ENCODE results near the gene RAB3C. TPM values are rescaled to one million over a fixed set of nuclear protein-coding genes. Genes with fewer than 3 reads are reported as not detected.

The RAB3C gene
- total and polyA plus RNA-seq, 10 donors: 0.06 to 2.0 (median 0.21) TPM; not detected in 2

DNA sequence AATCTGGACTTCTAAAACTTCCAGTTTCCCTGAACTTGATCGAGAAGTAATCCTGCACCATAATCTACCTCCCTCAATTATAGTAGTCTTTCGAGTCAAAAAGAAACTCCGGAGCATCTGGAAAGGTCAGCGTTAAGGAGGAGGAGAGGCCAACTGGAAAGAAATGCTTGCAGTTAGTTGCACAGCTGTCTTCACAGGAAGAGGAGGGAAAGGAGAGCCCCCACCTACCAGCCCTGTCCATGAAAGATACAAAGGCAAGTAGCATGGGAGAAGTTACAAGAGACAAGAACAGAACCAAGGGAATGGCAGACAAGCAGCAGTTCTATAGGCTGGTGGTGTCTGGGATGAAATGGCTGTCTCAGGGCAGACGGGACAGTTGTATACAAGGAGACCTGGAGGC, 170.6 kb downstream of the RAB3C start:
- H3K4me3 ChIP-seq: no peak overlapping the region
- H3K36me3 ChIP-seq: no peaks in the 10 kb centered on the region
- TF ChIP-seq POLR2AphosphoS5 (IDR thresholded peaks at IDR 0.05) (no peak), POLR2A (IDR thresholded peaks at IDR 0.05) (no peak)
- TF ChIP-seq, protein P1, sequence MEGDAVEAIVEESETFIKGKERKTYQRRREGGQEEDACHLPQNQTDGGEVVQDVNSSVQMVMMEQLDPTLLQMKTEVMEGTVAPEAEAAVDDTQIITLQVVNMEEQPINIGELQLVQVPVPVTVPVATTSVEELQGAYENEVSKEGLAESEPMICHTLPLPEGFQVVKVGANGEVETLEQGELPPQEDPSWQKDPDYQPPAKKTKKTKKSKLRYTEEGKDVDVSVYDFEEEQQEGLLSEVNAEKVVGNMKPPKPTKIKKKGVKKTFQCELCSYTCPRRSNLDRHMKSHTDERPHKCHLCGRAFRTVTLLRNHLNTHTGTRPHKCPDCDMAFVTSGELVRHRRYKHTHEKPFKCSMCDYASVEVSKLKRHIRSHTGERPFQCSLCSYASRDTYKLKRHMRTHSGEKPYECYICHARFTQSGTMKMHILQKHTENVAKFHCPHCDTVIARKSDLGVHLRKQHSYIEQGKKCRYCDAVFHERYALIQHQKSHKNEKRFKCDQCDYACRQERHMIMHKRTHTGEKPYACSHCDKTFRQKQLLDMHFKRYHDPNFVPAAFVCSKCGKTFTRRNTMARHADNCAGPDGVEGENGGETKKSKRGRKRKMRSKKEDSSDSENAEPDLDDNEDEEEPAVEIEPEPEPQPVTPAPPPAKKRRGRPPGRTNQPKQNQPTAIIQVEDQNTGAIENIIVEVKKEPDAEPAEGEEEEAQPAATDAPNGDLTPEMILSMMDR (IDR thresholded peaks at IDR 0.05 in 8 of 11, conservative IDR thresholded peaks at IDR 0.05 in 3 of 11): no peak
- H3K27me3 ChIP-seq (replicated peaks in 1 of 7): no peaks in the 10 kb centered on the region
- no peak for DNase-seq
- intact Hi-C loops (cut with DNase I; ENCODE audit: low total_unique reads): no loop called here
- no peak overlapping the region for H3K27ac ChIP-seq
- H3K9me3 ChIP-seq: no peaks in the 10 kb centered on the region
- H3K4me1 ChIP-seq: peaks cover 0 to 10% (median 0%) of the 10 kb centered on the region in 6 donors
- WGBS, 5 donors: 66 to 86% (median 77%) methylated on average over 5 of the region's 5 CpGs

DNA sequence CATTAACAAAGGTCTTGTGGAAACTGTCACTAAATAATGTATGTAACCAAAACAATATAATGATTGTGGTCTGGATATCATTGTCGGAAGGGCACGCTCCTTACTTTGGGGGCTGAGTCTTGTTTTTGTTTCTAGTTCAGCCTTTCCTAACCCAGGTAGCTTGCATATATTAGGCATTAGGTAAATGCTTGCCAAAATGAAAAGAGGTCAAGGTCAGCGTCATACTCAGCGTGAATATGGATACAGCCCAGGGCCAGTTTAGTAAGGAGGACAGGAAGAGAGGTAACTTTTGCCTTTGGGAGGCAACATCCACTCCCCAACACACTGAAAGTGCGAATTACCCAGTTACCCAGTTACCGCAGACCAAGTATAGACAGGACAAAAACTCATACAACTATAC, 171.4 kb downstream of the RAB3C start:
- intact Hi-C loops (cut with DNase I; ENCODE audit: low total_unique reads): no loop called here

DNA sequence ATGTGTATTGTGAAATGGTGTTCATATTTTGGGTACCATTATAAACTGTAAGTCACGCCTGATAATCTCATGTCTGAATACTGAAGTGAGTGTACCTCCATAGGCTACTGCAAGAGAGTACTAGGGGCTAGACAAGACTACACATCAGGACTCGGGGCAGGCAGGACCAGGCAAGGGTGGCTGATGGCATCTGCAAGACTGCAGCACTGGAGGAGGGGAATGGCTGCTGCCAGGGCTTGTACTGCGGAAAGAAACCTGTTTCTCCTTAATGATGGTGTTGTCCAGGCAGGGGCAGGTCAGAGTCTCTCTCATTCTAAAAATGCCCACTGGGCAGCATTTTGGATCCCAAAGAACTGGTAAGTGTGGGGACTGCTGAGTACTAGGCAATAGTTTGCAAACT, 172.5 kb downstream of the RAB3C start:
- 88 to 95% (median 92%) methylated on average over 3 of the region's 3 CpGs for WGBS, 5 donors
- intact Hi-C loops (cut with DNase I; ENCODE audit: low total_unique reads): no loop called here
- Histone ChIP-seq H3K4me1 (peaks cover 6 to 25% (median 15%) of the 10 kb centered on the region in 6 donors), H3K4me3 (no peak overlapping the region), H3K9me3 (no peaks in the 10 kb centered on the region), H3K27ac (no peak overlapping the region), H3K27me3 (replicated peaks in 1 of 7) (no peaks in the 10 kb centered on the region), H3K36me3 (no peaks in the 10 kb centered on the region)
- no peak for TF ChIP-seq POLR2A (IDR thresholded peaks at IDR 0.05)
- no peak for TF ChIP-seq POLR2AphosphoS5 (IDR thresholded peaks at IDR 0.05)
- TF ChIP-seq, protein P1 (IDR thresholded peaks at IDR 0.05 in 8 of 11, conservative IDR thresholded peaks at IDR 0.05 in 3 of 11): no peak
- DNase-seq: no peak

More for the DNA sequence above, 171.4 kb downstream of the RAB3C start:
- Histone ChIP-seq H3K4me1 (peaks cover 2 to 13% (median 4%) of the 10 kb centered on the region in 6 donors), H3K27ac (no peak overlapping the region), H3K4me3 (no peak overlapping the region), H3K36me3 (no peaks in the 10 kb centered on the region), H3K9me3 (no peaks in the 10 kb centered on the region), H3K27me3 (replicated peaks in 1 of 7) (no peaks in the 10 kb centered on the region)
- WGBS, 5 donors: 89 to 92% (median 90%) methylated on average over 6 of the region's 6 CpGs
- TF ChIP-seq, protein P1 (IDR thresholded peaks at IDR 0.05 in 8 of 11, conservative IDR thresholded peaks at IDR 0.05 in 3 of 11): no peak
- TF ChIP-seq POLR2AphosphoS5 (IDR thresholded peaks at IDR 0.05): no peak
- no peak for TF ChIP-seq POLR2A (IDR thresholded peaks at IDR 0.05)
- DNase-seq: no peak

DNA sequence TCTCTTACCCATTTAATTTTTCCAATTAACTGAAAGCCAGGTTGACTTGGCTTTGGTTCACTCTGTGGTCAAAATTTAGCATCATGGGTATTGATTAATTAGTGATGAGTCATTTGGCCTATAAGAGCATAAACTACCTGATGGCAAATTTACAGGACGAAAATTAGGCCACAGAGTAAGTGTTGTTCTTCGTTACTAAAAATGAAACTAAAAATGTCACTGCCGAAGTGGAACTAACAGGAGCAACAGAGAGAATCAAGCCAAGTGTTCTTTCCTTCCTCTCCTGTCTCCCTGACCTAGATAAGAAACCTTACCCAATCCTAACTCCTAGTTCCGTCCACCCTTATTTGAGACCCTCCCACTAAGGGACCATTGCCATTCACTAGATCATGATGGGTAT, 176.9 kb downstream of the RAB3C start:
- Histone ChIP-seq H3K27me3 (replicated peaks in 1 of 7) (no peaks in the 10 kb centered on the region), H3K36me3 (no peaks in the 10 kb centered on the region), H3K4me3 (peak overlapping the region in 5 of 8 donors; percentile 7 to 61 (median 17)), H3K9me3 (no peaks in the 10 kb centered on the region), H3K4me1 (peaks cover 9 to 18% (median 17%) of the 10 kb centered on the region in 6 donors), H3K27ac (peak overlapping the region in 5 of 8 donors; percentile 37 to 73 (median 67))
- DNase-seq: no peak
- 0 to 14% (median 3%) methylated on average over 4 of the region's 4 CpGs for WGBS, 5 donors
- TF ChIP-seq, protein P1 (IDR thresholded peaks at IDR 0.05 in 8 of 11, conservative IDR thresholded peaks at IDR 0.05 in 3 of 11): no peak
- TF ChIP-seq POLR2AphosphoS5 (IDR thresholded peaks at IDR 0.05): no peak
- no peak for TF ChIP-seq POLR2A (IDR thresholded peaks at IDR 0.05)
- intact Hi-C loops (cut with DNase I; ENCODE audit: low total_unique reads): no loop called here

Data from spleen (tissue), 11 donors.